Testis (tissue), 3 donors: ENCODE results near the gene FYN. TPM values are rescaled to one million over a fixed set of nuclear protein-coding genes. Genes with fewer than 3 reads are reported as not detected.

Experiments
- DNase-seq: peaks from one replicate; pipeline ENCODE4 v3.0.0-alpha.2; 2019
- H3K27ac ChIP-seq, 2 donors: fragments of 200-600 bp; sonication (generic); one replicate each; pipeline ENCODE4 v1.5.1; 2019
- H3K27me3 ChIP-seq: fragments of 200-600 bp; sonication (generic); one replicate; pipeline ENCODE4 v1.5.1; 2019
- H3K36me3 ChIP-seq: fragments of 200-600 bp; sonication (generic); one replicate; pipeline ENCODE4 v1.5.1; 2017; ENCODE audit warnings: low read depth; ENCODE audit errors: missing control alignments
- H3K4me1 ChIP-seq: fragments of 200-600 bp; sonication (generic); one replicate; pipeline ENCODE4 v1.5.1; 2019
- H3K4me3 ChIP-seq, 2 donors: fragments of 200-600 bp; sonication (generic); one replicate each; pipeline ENCODE4 v1.5.1; 2017 to 2019
- H3K9me3 ChIP-seq: fragments of 200-600 bp; sonication (generic); one replicate; pipeline ENCODE4 v1.5.1; 2017
- POLR2A ChIP-seq: fragments of 450-650 bp; IDR thresholded peaks from one replicate; pipeline ENCODE4 v1.6.1; 2017; ENCODE audit warnings: antibody characterized with exemption, mild to moderate bottlenecking, moderate library complexity
- WGBS, 2 donors: methylation state at CpG; one replicate each; pipeline ENCODE4 v1.1.5; 2018; 5-methylcytosine and 5-hydroxymethylcytosine counted together
- intact Hi-C: fragments of 100-400 bp; cut with DNase I; formaldehyde crosslinking; loops from one replicate; pipeline ENCODE4 v1.15.1; 2023; ENCODE audit warnings: low total_unique reads
- polyA plus RNA-seq: library from polyadenylated mRNA; stranded (reverse); fragments of 350-450 nt; fragmentation: Illumina TruSeq; extraction: RNeasy Lipid Tissue Mini Kit (QIAGEN cat#74804); gene quantifications from one replicate; pipeline ENCODE4 v1.2.3, GENCODE V29; 2014; ENCODE audit warnings: low read depth, low replicate concordance; ENCODE audit not compliant: insufficient read depth
- total RNA-seq, 2 donors: library from RNA; depleted of rRNA; stranded (reverse); fragments of >200 nt; gene quantifications; one replicate each; pipeline ENCODE4 v1.2.3, GENCODE V29; 2016
- TF ChIP-seq, protein P1 (sequence below), 3 experiments: fragments of 450-650 bp in 2 of 3; fragments of 200-600 bp in 1 of 3; sonication (generic) in 1 of 3; IDR thresholded peaks; one replicate each; pipeline ENCODE4 v1.5.1; 2016 to 2019; ENCODE audit warnings: antibody characterized with exemption in 3 of 3, mild to moderate bottlenecking in 2 of 3, moderate library complexity in 1 of 3

The FYN gene
- total and polyA plus RNA-seq, 3 donors from 2014 or later: 74.0 to 145 (median 104) TPM

DNA sequence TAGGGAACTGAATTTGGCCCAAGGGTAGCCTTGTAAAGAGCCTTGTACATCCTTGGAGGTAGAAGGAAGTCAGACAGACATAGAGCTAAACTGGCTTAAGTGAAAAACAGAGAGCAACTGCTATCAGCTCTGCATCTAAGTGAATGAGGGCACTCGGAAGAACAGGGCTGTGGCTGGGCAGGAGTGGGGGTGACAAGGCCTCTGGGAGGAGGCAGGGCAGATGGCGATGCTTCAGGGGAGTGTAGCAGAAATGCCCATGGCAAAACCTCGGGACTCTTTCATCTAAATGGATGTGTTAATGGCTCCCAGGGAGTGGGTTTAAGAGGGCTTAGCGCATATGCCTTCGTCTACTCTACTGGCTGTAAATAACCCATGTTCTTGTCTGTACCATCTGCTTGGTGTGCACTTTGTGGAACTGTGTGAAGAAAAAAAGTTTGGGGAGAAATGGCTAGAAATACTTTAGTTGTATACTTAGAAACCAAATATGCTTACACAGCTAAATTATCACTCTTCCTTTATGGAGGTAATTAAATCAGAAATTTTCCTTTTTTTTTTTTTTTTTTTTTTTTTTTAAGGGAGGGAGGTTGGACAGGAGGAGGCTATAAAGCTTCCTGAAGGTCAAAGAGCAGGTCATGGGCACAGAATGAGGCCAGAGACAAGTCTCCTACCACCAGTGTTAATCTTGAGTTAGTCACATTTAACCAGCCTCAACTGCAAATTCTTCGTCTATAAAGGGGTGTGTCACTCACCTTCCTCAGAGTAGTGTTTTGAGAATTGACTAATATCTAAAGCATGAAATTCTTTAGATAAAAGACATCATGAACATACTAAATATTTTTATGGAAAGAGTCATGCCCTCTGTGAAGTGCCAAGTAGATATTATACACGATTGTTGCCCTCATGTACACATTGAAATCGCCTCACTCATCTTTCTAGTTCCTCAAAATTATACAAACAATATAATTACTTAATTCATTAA lies 60.9 kb downstream of the FYN start:
- intact Hi-C loops: no loop called here
- WGBS, 2 donors: 84 to 88% methylated on average over 8 of the region's 8 CpGs
- Histone ChIP-seq H3K36me3 (no peaks in the 10 kb centered on the region), H3K9me3 (no peaks in the 10 kb centered on the region), H3K4me1 (peaks cover 12% of the 10 kb centered on the region), H3K27me3 (no peaks in the 10 kb centered on the region), H3K27ac (no peak overlapping the region), H3K4me3 (no peak overlapping the region)
- DNase-seq: no peak
- no peak for TF ChIP-seq POLR2A
- TF ChIP-seq, protein P1, sequence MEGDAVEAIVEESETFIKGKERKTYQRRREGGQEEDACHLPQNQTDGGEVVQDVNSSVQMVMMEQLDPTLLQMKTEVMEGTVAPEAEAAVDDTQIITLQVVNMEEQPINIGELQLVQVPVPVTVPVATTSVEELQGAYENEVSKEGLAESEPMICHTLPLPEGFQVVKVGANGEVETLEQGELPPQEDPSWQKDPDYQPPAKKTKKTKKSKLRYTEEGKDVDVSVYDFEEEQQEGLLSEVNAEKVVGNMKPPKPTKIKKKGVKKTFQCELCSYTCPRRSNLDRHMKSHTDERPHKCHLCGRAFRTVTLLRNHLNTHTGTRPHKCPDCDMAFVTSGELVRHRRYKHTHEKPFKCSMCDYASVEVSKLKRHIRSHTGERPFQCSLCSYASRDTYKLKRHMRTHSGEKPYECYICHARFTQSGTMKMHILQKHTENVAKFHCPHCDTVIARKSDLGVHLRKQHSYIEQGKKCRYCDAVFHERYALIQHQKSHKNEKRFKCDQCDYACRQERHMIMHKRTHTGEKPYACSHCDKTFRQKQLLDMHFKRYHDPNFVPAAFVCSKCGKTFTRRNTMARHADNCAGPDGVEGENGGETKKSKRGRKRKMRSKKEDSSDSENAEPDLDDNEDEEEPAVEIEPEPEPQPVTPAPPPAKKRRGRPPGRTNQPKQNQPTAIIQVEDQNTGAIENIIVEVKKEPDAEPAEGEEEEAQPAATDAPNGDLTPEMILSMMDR (IDR thresholded peaks at IDR 0.05): no peak

DNA sequence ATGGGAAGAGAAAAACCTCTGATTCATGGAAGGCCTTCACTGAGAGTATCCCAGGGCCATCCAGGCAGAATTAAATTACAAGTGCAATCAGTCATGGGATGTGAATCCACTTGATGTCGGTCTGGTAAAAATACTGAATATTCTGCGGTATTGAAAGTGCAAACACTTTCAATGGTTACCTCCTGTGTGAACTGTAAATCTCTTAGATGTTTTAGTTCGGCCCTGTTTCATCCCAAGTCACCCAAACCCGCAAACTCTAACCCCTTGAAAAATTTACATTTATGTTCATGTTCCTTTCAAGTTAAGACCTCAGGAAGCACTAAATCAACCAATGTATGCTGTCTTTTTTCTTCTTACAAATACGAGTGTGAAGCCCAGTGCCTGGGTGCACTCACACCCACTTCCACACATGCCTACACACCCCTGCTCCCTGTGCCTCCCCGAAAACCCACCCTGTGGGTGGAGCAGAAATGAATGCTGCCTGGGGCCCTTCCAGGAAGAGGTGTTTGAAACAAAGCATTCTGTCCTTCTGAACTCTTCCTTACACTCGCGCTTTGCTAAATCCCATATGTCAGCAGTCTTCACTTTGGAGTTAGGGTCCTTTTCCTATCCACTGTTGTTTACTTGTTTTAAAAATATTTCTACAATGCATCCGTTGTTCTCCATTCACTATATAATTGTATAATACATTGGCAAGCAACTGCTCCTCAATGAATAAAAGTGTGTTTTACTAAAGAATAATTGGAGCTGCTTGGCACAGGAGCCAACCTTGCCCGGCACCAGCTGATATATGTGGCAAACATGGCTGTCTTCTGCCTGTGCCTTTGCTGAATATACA lies 62.7 kb downstream of the FYN start:
- intact Hi-C loops: no loop called here
- no peak for DNase-seq
- WGBS, 2 donors: 86 to 93% methylated on average over 10 of the region's 10 CpGs
- Histone ChIP-seq H3K27ac (no peak overlapping the region), H3K4me3 (no peak overlapping the region), H3K4me1 (peaks cover 12% of the 10 kb centered on the region), H3K9me3 (no peaks in the 10 kb centered on the region), H3K27me3 (no peaks in the 10 kb centered on the region), H3K36me3 (no peaks in the 10 kb centered on the region)
- TF ChIP-seq, protein P1 (IDR thresholded peaks at IDR 0.05): no peak
- no peak for TF ChIP-seq POLR2A

DNA sequence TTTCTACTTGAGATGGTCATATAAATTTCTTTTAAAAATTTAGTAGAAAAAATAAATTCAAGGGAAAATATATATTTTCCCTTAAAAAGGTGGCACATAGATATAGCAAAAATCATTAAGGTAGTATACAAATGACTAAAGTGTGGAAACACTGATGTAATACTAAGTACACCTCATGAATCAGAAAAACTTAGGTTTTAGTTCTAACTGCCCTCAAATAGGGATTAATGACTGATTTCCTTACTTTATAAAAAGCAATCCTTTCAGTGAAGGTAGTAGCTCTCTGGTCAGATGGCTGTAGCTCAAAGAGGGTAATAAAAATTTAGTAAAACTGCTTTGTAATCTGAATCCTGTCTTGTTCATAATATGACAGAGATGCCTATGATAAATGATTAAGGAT lies 63.5 kb downstream of the FYN start:
- Histone ChIP-seq H3K4me1 (peaks cover 12% of the 10 kb centered on the region), H3K27ac (no peak overlapping the region)
- intact Hi-C loops: no loop called here

DNA sequence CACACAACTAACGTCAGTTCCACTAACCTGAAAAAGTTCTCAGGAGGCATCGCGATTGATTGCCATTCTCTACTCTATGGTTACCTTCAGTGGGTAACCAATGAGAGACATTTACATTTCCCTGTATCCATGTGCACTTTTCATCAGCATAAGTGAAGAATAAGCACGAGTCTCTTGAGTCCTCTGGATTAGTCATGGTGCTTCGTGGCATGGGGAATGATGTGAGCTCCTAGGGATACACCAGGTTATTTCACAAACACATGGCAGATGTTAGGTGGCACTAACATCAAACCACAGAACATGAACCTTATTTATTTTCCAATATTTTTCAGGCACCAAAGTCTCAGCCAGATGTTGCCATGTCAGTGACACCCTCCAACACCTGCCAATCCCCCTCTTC lies 64.0 kb downstream of the FYN start:
- DNase-seq: no peak
- H3K36me3 ChIP-seq: no peaks in the 10 kb centered on the region
- H3K4me1 ChIP-seq: peaks cover 12% of the 10 kb centered on the region
- no peaks in the 10 kb centered on the region for H3K9me3 ChIP-seq
- H3K27ac ChIP-seq: no peak overlapping the region
- 81 to 93% methylated on average over 5 of the region's 5 CpGs for WGBS, 2 donors
- intact Hi-C loops: no loop called here
- no peaks in the 10 kb centered on the region for H3K27me3 ChIP-seq
- no peak overlapping the region for H3K4me3 ChIP-seq
- TF ChIP-seq, protein P1 (IDR thresholded peaks at IDR 0.05): no peak

More for the DNA sequence above, 63.5 kb downstream of the FYN start:
- no peak for DNase-seq
- H3K4me3 ChIP-seq: no peak overlapping the region
- TF ChIP-seq POLR2A: no peak
- TF ChIP-seq, protein P1 (IDR thresholded peaks at IDR 0.05): no peak
- H3K27me3 ChIP-seq: no peaks in the 10 kb centered on the region
- no peaks in the 10 kb centered on the region for H3K36me3 ChIP-seq
- no peaks in the 10 kb centered on the region for H3K9me3 ChIP-seq
